Gastrocnemius medialis (tissue), 4 donors: ENCODE data around the gene DNM1L. TPM values are rescaled to one million over a fixed set of nuclear protein-coding genes. Genes with fewer than 3 reads are reported as not detected.

Source experiments
- ATAC-seq, 2 donors: fragments of 150-250 bp; one replicate each; pipeline ENCODE4 v1.9.1; 2016
- DNase-seq, 2 donors: peaks; one replicate each; pipeline ENCODE4 v3.0.0-alpha.2; 2019
- H3K27ac ChIP-seq, 4 donors: fragments of 200-600 bp; sonication (generic); 1 replicate in 1 of 4; 2 replicates in 3 of 4; pipeline ENCODE4 v1.5.1; 2016 to 2018; ENCODE audit warnings: mild to moderate bottlenecking in 2 of 4, moderate library complexity in 1 of 4
- H3K27me3 ChIP-seq, 3 donors: fragments of 200-600 bp; sonication (generic) in 2 of 3; 1 replicate in 1 of 3; 2 replicates in 2 of 3; pipeline versions ENCODE4 v1.5.1 to v1.6.0; 2016 to 2019; ENCODE audit warnings: mild to moderate bottlenecking in 1 of 3, moderate library complexity in 1 of 3
- H3K36me3 ChIP-seq, 2 donors: fragments of 200-600 bp; sonication (generic) in 1 of 2; one replicate each; pipeline ENCODE4 v1.5.1; 2017 to 2018
- H3K4me1 ChIP-seq, 2 donors: fragments of 200-600 bp; sonication (generic) in 1 of 2; one replicate each; pipeline ENCODE4 v1.5.1; 2016 to 2017; ENCODE audit warnings: mild to moderate bottlenecking in 2 of 2
- H3K4me3 ChIP-seq, 4 donors: fragments of 200-600 bp; sonication (generic) in 3 of 4; 1 replicate in 1 of 4; 2 replicates in 3 of 4; pipeline ENCODE4 v1.5.1; 2016 to 2019; ENCODE audit warnings: mild to moderate bottlenecking in 2 of 4
- H3K9me3 ChIP-seq, 3 donors: fragments of 200-600 bp; sonication (generic) in 2 of 3; 1 replicate in 1 of 3; 2 replicates in 2 of 3; pipeline ENCODE4 v1.5.1; 2016 to 2019
- POLR2A ChIP-seq, 2 donors: fragments of 450-650 bp; IDR thresholded peaks; one replicate each; pipeline ENCODE4 v1.6.1; 2017; ENCODE audit warnings: antibody characterized with exemption in 2 of 2, mild to moderate bottlenecking in 2 of 2, moderate library complexity in 2 of 2
- in situ Hi-C, 4 donors: fragments of 200-750 bp; cut with MboI; loops; one replicate each; pipeline versions ENCODE4 v1.15.0 to v1.8.0; 2017; ENCODE audit warnings: low sequenced_read_pairs in 4 of 4
- intact Hi-C: fragments of 100-400 bp; cut with DNase I; formaldehyde crosslinking; loops from one replicate; pipeline ENCODE4 v1.15.1; 2023; ENCODE audit warnings: low total_unique reads
- total RNA-seq, 4 donors: library from RNA; depleted of rRNA; stranded (reverse); fragments of >200 nt; gene quantifications; one replicate each; pipeline versions ENCODE4 v1.1.0 to v1.2.3, GENCODE V29; 2016
- TF ChIP-seq, protein P1 (sequence below), 5 experiments: fragments of 450-650 bp in 3 of 5; fragments of 200-600 bp in 2 of 5; sonication (generic) in 2 of 5; IDR thresholded peaks in 4 of 5; conservative IDR thresholded peaks in 1 of 5; 1 replicate in 4 of 5; 2 replicates in 1 of 5; pipeline ENCODE4 v1.5.1; 2016 to 2019; ENCODE audit warnings: antibody characterized with exemption in 5 of 5, mild to moderate bottlenecking in 3 of 5, moderate library complexity in 3 of 5

Gene DNM1L
- total RNA-seq, 4 donors from 2014 or later = 39.3 to 68.3 (median 43.8) TPM

DNA sequence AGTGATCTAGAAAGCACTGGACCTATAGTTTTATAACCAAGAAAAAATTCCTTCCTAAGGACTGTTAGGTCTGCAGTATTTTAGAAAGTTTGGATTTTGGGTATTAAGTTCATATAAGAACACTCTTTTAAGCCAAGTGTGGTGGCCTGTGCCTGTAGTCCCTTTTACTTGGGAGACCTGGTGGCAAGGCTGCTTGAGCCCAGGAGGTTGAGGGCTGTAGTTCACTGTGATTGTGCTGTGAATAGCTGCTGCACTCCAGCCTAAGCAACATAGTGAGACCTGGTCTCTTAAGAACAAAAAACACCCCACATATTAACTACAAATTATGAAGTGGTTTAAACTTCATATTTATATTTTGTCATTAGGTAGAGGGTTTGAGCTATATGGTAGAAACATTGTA is 9.7 kb downstream of the DNM1L start:
- ATAC-seq (no peak), DNase-seq (no peak)
- H3K4me3 ChIP-seq = no peak overlapping the region
- peaks cover 0 to 19% of the 10 kb centered on the region in 2 donors for H3K4me1 ChIP-seq
- in situ Hi-C loops (loop anchor here in 1 of 4 donors (25.0 kb wide), 1 partner anchor 1026 kb away; the partner anchor contains the start of gene ETFBKMT), intact Hi-C loops (no loop called here)
- H3K9me3 ChIP-seq = no peaks in the 10 kb centered on the region
- no peaks in the 10 kb centered on the region for H3K36me3 ChIP-seq
- no peak overlapping the region for H3K27ac ChIP-seq
- TF ChIP-seq POLR2A (IDR thresholded peaks at IDR 0.05) = no peak
- TF ChIP-seq, protein P1, sequence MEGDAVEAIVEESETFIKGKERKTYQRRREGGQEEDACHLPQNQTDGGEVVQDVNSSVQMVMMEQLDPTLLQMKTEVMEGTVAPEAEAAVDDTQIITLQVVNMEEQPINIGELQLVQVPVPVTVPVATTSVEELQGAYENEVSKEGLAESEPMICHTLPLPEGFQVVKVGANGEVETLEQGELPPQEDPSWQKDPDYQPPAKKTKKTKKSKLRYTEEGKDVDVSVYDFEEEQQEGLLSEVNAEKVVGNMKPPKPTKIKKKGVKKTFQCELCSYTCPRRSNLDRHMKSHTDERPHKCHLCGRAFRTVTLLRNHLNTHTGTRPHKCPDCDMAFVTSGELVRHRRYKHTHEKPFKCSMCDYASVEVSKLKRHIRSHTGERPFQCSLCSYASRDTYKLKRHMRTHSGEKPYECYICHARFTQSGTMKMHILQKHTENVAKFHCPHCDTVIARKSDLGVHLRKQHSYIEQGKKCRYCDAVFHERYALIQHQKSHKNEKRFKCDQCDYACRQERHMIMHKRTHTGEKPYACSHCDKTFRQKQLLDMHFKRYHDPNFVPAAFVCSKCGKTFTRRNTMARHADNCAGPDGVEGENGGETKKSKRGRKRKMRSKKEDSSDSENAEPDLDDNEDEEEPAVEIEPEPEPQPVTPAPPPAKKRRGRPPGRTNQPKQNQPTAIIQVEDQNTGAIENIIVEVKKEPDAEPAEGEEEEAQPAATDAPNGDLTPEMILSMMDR (IDR thresholded peaks at IDR 0.05 in 4 of 5, conservative IDR thresholded peaks at IDR 0.05 in 1 of 5) = no peak
- no peaks in the 10 kb centered on the region for H3K27me3 ChIP-seq

DNA sequence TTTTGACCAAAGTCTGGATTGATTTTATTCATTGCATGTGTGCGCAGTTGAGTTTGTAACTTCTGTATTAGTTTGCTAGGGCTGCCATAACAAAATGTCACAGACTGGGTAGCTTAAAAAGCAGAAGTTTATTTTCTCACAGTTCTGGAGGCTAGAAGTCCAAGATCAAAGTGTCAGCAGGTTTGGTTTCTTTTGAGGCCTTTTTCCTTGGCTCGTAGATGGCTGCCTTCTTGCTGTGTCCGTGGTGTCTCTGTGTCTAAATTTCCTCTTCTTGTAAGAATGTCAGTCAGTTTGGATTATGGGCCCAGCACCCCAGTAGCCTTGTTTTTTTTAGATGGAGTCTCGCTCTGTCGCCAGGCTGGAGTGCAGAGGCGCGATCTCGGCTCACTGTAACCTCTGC is 11.8 kb downstream of the DNM1L start:
- Histone ChIP-seq H3K27me3 (no peaks in the 10 kb centered on the region), H3K4me3 (no peak overlapping the region), H3K4me1 (peaks cover 0 to 22% of the 10 kb centered on the region in 2 donors), H3K9me3 (no peaks in the 10 kb centered on the region), H3K27ac (no peak overlapping the region), H3K36me3 (no peaks in the 10 kb centered on the region)
- in situ Hi-C loops = loop anchor here in 1 of 4 donors (25.0 kb wide), 1 partner anchor 1029 kb away; the partner anchor contains the start of gene ETFBKMT
- intact Hi-C loops = no loop called here
- no peak for ATAC-seq
- no peak for DNase-seq
- no peak for TF ChIP-seq POLR2A (IDR thresholded peaks at IDR 0.05)
- TF ChIP-seq, protein P1 (IDR thresholded peaks at IDR 0.05 in 4 of 5, conservative IDR thresholded peaks at IDR 0.05 in 1 of 5) = no peak

DNA sequence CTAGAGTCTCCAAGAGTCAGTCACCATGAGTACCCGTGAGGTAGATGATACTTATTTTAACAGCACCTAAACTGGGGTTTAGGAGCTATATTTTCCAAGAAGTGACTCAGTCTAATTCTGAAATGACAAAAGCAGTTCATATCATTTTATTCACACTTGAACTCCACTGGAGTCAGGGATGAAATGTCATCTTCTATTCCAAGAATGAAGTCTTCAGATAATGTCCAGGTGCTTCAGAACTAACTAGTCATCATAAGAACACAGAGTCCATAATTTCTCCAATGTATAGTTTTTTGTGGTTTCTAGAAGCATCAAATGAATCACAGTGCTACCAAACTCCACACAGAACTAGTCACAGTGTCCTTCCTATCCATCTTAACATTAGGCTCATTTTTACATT is 13.3 kb downstream of the DNM1L start:
- H3K4me1 ChIP-seq = peaks cover 0 to 22% of the 10 kb centered on the region in 2 donors
- DNase-seq (no peak), ATAC-seq (no peak)
- no peak overlapping the region for H3K4me3 ChIP-seq
- intact Hi-C loops (no loop called here), in situ Hi-C loops (loop anchor here in 1 of 4 donors (25.0 kb wide), 1 partner anchor 1030 kb away; the partner anchor contains the start of gene ETFBKMT)
- no peaks in the 10 kb centered on the region for H3K36me3 ChIP-seq
- H3K27me3 ChIP-seq = no peaks in the 10 kb centered on the region
- H3K9me3 ChIP-seq = no peaks in the 10 kb centered on the region
- no peak for TF ChIP-seq POLR2A (IDR thresholded peaks at IDR 0.05)
- TF ChIP-seq, protein P1 (IDR thresholded peaks at IDR 0.05 in 4 of 5, conservative IDR thresholded peaks at IDR 0.05 in 1 of 5) = no peak
- no peak overlapping the region for H3K27ac ChIP-seq

DNA sequence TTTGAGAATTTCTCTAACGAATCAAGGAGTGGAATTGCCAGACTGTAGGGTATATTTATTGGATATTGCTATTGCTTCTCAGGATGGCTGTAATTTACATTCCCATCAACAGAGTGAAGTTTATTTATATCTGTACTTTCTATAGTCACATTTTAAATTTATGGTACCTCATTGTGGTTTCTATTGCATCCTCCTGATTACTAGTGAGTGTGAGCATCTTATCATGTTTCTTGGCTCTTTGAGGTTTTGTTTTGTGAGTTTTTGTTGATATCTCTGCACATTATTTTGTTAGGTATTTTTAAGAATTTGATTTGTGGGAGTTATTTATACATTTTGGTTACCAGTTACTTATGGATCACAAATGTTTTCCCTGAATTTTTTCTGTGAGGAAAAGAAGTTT is 13.9 kb downstream of the DNM1L start:
- TF ChIP-seq, protein P1 (IDR thresholded peaks at IDR 0.05 in 4 of 5, conservative IDR thresholded peaks at IDR 0.05 in 1 of 5) = no peak
- no peak for TF ChIP-seq POLR2A (IDR thresholded peaks at IDR 0.05)
- intact Hi-C loops (no loop called here), in situ Hi-C loops (loop anchor here in 1 of 4 donors (25.0 kb wide), 1 partner anchor 1031 kb away; the partner anchor contains the start of gene ETFBKMT)
- DNase-seq = no peak
- Histone ChIP-seq H3K27ac (no peak overlapping the region), H3K4me1 (peaks cover 0 to 22% of the 10 kb centered on the region in 2 donors), H3K9me3 (no peaks in the 10 kb centered on the region), H3K27me3 (no peaks in the 10 kb centered on the region), H3K36me3 (no peaks in the 10 kb centered on the region), H3K4me3 (no peak overlapping the region)
- no peak for ATAC-seq

DNA sequence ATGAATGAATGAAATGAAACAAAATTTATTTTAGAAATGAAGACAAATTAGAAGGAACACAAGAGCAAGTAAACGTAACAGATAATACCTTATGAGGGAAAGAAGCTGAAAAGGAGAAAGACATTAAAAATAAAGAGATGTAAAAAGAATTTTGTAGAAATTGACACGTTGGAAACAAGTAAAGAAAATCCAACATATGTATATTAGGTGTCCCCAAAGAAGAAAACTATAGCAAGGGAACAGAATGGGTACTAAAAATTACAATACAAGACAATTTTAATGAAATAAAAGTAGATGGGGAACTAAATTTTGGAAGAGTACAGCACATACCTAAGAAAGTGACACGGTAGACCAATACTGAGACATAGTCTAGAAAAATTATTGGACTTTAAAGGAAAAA is 16.7 kb downstream of the DNM1L start:
- Histone ChIP-seq H3K4me3 (no peak overlapping the region), H3K27me3 (no peaks in the 10 kb centered on the region), H3K27ac (no peak overlapping the region), H3K9me3 (no peaks in the 10 kb centered on the region), H3K4me1 (peaks cover 0 to 13% of the 10 kb centered on the region in 2 donors), H3K36me3 (no peaks in the 10 kb centered on the region)
- in situ Hi-C loops = loop anchor here in 1 of 4 donors (25.0 kb wide), 1 partner anchor 1033 kb away; the partner anchor contains the start of gene ETFBKMT
- intact Hi-C loops = no loop called here
- ATAC-seq (no peak), DNase-seq (no peak)
- TF ChIP-seq POLR2A (IDR thresholded peaks at IDR 0.05) = no peak
- TF ChIP-seq, protein P1 (IDR thresholded peaks at IDR 0.05 in 4 of 5, conservative IDR thresholded peaks at IDR 0.05 in 1 of 5) = no peak
